A673 (cell line): ENCODE results near the gene APEX2. TPM values are rescaled to one million over a fixed set of nuclear protein-coding genes. Genes with fewer than 3 reads are reported as not detected.

Experiments used
- BruUV-seq: library from RNA; stranded (reverse); fragments of 400-500 nt; replicated peaks from 2 replicates; lab custom pipeline; 2021; lab: Mats Ljungman, UMichigan
- CTCF ChIA-PET: fragments of 300-600 bp; sonication (Branson Sonifier 250); formaldehyde crosslinking; loops from one replicate; lab custom pipeline; 2022; ENCODE audit warnings: antibody characterized with exemption; lab: Charles Lee
- POLR2A ChIA-PET: fragments of 300-600 bp; sonication (Branson Sonifier 250); formaldehyde crosslinking; loops from one replicate; lab custom pipeline; 2022; ENCODE audit warnings: antibody characterized with exemption; ENCODE audit not compliant: low non-redundant PET; lab: Charles Lee
- DNase-seq: peaks from one replicate; pipeline ENCODE4 v3.0.0-alpha.2; 2015; ENCODE audit warnings: low spot score
- H3K27ac ChIP-seq: fragments of 200-600 bp; sonication (generic); 2 replicates; pipeline ENCODE4 v1.5.1; 2016; ENCODE audit warnings: mixed run types, low read depth, mild to moderate bottlenecking, mixed read lengths, antibody characterized with exemption, low read length; ENCODE audit not compliant: poor library complexity, severe bottlenecking
- H3K27me3 ChIP-seq: fragments of 200-600 bp; sonication (generic); replicated peaks from 2 replicates; pipeline ENCODE4 v1.6.1; 2017; ENCODE audit warnings: mixed run types, low read depth, mild to moderate bottlenecking, mixed read lengths, antibody characterized with exemption, low read length; ENCODE audit not compliant: insufficient read depth, poor library complexity
- H3K36me3 ChIP-seq: fragments of 200-600 bp; sonication (generic); 2 replicates; pipeline ENCODE4 v1.6.1; 2016; ENCODE audit warnings: mixed run types, mild to moderate bottlenecking, mixed read lengths, antibody characterized with exemption, low read length; ENCODE audit not compliant: insufficient read depth, poor library complexity, severe bottlenecking
- H3K4me1 ChIP-seq: fragments of 200-600 bp; sonication (generic); 2 replicates; pipeline ENCODE4 v1.6.1; 2017; ENCODE audit warnings: mixed run types, mild to moderate bottlenecking, mixed read lengths, antibody characterized with exemption, low read length; ENCODE audit not compliant: insufficient read depth, poor library complexity, severe bottlenecking
- H3K4me3 ChIP-seq: fragments of 200-600 bp; sonication (generic); 2 replicates; pipeline ENCODE4 v1.5.1; 2016; ENCODE audit warnings: low read depth, mixed run types, mild to moderate bottlenecking, mixed read lengths, low read length; ENCODE audit not compliant: poor library complexity, severe bottlenecking
- H3K9me3 ChIP-seq: fragments of 200-600 bp; sonication (generic); 2 replicates; pipeline ENCODE4 v1.6.1; 2016; ENCODE audit warnings: mixed run types, low read depth, mild to moderate bottlenecking, mixed read lengths, antibody characterized with exemption, low read length; ENCODE audit not compliant: poor library complexity, severe bottlenecking
- CTCF ChIP-seq: fragments of 300-800, 200-600 bp; sonication (generic); conservative IDR thresholded peaks from 2 replicates; pipeline ENCODE4 v1.5.1; 2017; ENCODE audit warnings: low read depth, mild to moderate bottlenecking, antibody characterized with exemption, low read length, moderate library complexity, mixed read lengths
- EZH2 ChIP-seq: fragments of 200-600 bp; sonication (generic); IDR thresholded peaks from 2 replicates; pipeline ENCODE4 v1.6.1; 2017; ENCODE audit warnings: borderline replicate concordance, low read depth, mild to moderate bottlenecking, mixed read lengths, antibody characterized with exemption, low read length; ENCODE audit not compliant: poor library complexity, severe bottlenecking
- intact Hi-C: fragments of 100-400 bp; cut with micrococcal nuclease; formaldehyde crosslinking; loops from one replicate; pipeline ENCODE4 v1.10.0; 2022; ENCODE audit not compliant: unreplicated experiment
- total RNA-seq: library from RNA; stranded (reverse); gene quantifications from 2 replicates; pipeline ENCODE4 v1.2.3, GENCODE V29; 2021

APEX2 gene
- total RNA-seq, 1 experiment from 2014 or later = 27.5 TPM

DNA sequence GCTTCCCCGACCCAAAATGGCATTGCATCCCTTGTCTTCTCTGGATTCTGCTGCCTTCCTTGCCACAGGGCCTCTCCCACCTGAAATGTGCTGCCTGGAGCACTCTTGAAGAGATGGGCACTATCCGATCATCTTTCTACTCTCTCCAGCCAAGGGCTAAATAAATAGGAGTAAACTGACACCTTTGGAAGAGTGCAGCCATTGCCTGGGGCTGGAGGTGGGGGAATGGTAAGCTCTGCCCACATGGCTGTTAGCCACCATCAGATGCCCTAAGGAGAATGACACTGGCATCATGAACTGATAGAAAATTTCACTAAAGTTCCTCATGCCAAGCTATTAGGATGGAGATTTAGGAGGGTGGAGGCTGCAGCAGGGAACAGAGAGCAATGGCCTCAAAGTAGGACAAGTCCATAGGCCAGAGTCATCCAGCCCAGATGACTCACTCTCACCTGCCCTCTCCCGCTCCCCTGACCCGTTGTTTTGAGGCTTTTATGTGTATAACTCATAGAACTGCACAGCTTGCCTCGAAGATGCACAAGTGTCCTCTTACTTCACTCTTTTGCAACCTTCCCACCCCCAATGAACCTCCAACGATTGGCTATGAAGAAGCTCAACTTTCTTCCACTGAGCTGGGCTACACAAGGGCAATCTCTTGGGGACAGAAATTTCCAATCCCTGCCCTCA, 5.4 kb upstream of the APEX2 start:
- intact Hi-C loops = no loop called here
- H3K4me3 ChIP-seq = no peak overlapping the region
- CTCF ChIA-PET = no interaction called here
- no peak overlapping the region for H3K27ac ChIP-seq
- H3K9me3 ChIP-seq = no peaks in the 10 kb centered on the region
- H3K4me1 ChIP-seq = no peaks in the 10 kb centered on the region
- DNase-seq = no peak
- no peaks in the 10 kb centered on the region for H3K36me3 ChIP-seq
- POLR2A ChIA-PET = no interaction called here
- TF ChIP-seq EZH2 (no peak), CTCF (no peak)
- H3K27me3 ChIP-seq = no peaks in the 10 kb centered on the region
- no TSS peak for BruUV-seq

DNA sequence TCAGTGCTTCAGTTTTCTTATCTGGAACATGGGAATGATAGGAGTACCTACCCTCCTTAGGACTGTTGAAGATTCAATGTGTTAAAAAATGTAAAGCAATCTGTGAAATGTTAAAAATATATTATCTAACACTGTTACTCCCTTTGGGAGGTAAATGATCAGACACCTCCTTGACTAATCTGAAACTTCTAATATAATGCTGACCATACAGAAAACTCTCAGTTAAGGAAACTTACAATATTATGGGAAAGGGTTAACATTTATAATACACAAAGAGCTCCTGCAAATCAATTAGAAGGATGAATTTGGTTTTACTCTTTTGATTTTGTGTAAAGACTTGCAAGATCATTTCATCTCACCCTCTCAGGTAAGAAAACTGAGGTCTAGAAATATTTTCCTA, 4.5 kb upstream of the APEX2 start:
- H3K4me3 ChIP-seq = no peak overlapping the region
- no peaks in the 10 kb centered on the region for H3K4me1 ChIP-seq
- CTCF ChIA-PET = no interaction called here
- TF ChIP-seq EZH2 (no peak), CTCF (no peak)
- no TSS peak for BruUV-seq
- no peaks in the 10 kb centered on the region for H3K9me3 ChIP-seq
- no peaks in the 10 kb centered on the region for H3K36me3 ChIP-seq
- POLR2A ChIA-PET = no interaction called here
- no peaks in the 10 kb centered on the region for H3K27me3 ChIP-seq
- intact Hi-C loops = no loop called here
- no peak overlapping the region for H3K27ac ChIP-seq
- DNase-seq = no peak

DNA sequence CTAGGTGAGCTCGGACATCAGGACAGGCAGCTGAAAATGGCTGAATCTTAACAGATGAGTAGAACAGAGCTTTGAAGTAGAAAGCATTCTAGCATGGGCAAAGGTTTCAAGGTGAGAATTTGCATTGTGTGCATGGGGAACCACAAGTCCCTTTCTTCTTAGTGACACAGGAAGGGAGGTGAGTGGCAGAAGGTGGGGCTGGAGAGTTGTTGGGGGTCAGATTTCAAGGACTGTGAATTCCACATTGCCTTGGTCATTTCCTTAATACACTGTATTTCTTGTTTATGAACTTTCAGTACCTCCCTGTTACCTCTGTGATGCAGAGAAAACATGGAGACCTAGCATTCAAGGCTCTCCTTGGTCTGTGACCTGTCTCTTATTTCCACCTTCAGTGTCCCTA, 4.1 kb downstream of the APEX2 start:
- no TSS peak for BruUV-seq
- intact Hi-C loops = no loop called here
- Histone ChIP-seq H3K36me3 (peaks cover 8% of the 10 kb centered on the region), H3K27me3 (no peaks in the 10 kb centered on the region), H3K27ac (no peak overlapping the region), H3K9me3 (no peaks in the 10 kb centered on the region), H3K4me3 (no peak overlapping the region), H3K4me1 (no peaks in the 10 kb centered on the region)
- ChIA-PET POLR2A (no interaction called here), CTCF (no interaction called here)
- TF ChIP-seq EZH2 = no peak
- no peak for TF ChIP-seq CTCF
- no peak for DNase-seq
